ENCODE data around the gene AFP. TPM values are rescaled to one million over a fixed set of nuclear protein-coding genes. Genes with fewer than 3 reads are reported as not detected.

Gene AFP
- total RNA-seq (2021; fragmentation: NEBNext Ultra II Directional; extraction: Animal tissue kit (Norgen Biotek cat#: 25700)), result 9.9 and 10.4 TPM in 2 replicates
- 3.4 and 6.1 TPM in 2 replicates for polyA plus RNA-seq (2011; rRNA removed)
- 6.2 TPM for polyA plus RNA-seq (2011; cell fraction: cytosol; rRNA removed)
- polyA plus RNA-seq (2011; cell fraction: nucleus; rRNA removed), result 1.9 TPM
- 4.1 to 11.5 TPM (median 7.7 TPM) in 4 replicates for polyA plus RNA-seq (2012, experiment 1 of 2)
- polyA plus RNA-seq (2012, experiment 2 of 2), result 3.1 TPM
- 24.9 TPM for polyA plus RNA-seq (2013, experiment 1 of 2)
- 26.3 TPM for polyA plus RNA-seq (2013, experiment 2 of 2)
- polyA minus RNA-seq (2011; rRNA and poly(A)+ RNA removed), result 2.0 and 2.8 TPM in 2 replicates
- 3.3 TPM for polyA minus RNA-seq (2011; cell fraction: cytosol; rRNA and poly(A)+ RNA removed)
- polyA minus RNA-seq (2011; cell fraction: nucleus; rRNA and poly(A)+ RNA removed), result 2.3 TPM
- long read RNA-seq, experiment 1, transcript AFP-204 (5 exons, 728 nt), result major isoform, 7 of 13 reads
- long read RNA-seq, experiment 1, partial matches to known transcripts, result 3 of 13 reads
- long read RNA-seq, experiment 1, other reads (novel, unspliced or antisense), result 2 of 13 reads
- long read RNA-seq, experiment 2, result 0 reads

DNA sequence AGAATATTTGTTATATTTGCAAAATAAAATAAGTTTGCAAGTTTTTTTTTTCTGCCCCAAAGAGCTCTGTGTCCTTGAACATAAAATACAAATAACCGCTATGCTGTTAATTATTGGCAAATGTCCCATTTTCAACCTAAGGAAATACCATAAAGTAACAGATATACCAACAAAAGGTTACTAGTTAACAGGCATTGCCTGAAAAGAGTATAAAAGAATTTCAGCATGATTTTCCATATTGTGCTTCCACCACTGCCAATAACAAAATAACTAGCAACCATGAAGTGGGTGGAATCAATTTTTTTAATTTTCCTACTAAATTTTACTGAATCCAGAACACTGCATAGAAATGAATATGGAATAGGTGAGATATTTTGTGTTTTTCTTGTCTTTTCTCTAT lies at the start of gene AFP:
AFP (plus strand) TSS at position 238 of the 400 bp plus-strand sequence; CDS start at position 280, 42 bp downstream.
- Histone ChIP-seq H2BK15ac (ENCODE audit: low read length) (no peak within 1 kb of the TSS), H3K18ac (ENCODE audit: extremely low read depth, low read length) (no peak within 1 kb of the TSS), H3K27ac (ENCODE audit: low read depth, low read length) (no peak within 1 kb of the TSS), H3K4me3 (ENCODE audit: extremely low read depth in 1 of 4, insufficient read depth in 2 of 4, low read depth in 3 of 4, low read length in 4 of 4) (no peak within 1 kb of the TSS), H3K14ac (ENCODE audit: insufficient read length) (no peak within 1 kb of the TSS), H3K79me2 (ENCODE audit: control insufficient read depth in 1 of 2, insufficient read depth in 2 of 2, low read length in 2 of 2) (no peaks in the 10 kb centered on the region), H3K9ac (replicated peaks in 1 of 4; ENCODE audit: extremely low read depth in 1 of 4, low read depth in 3 of 4, low read length in 3 of 4) (no peak within 1 kb of the TSS), H3K4me2 (ENCODE audit: insufficient read depth in 1 of 2, low read depth in 2 of 2, low read length in 2 of 2) (no peak within 1 kb of the TSS), H2BK120ac (replicated peaks; ENCODE audit: low read depth, low read length) (no peak within 1 kb of the TSS), H4K5ac (ENCODE audit: insufficient read length, low read depth, low read length) (no peak within 1 kb of the TSS), H3K79me1 (ENCODE audit: low read depth, low read length) (no peaks in the 10 kb centered on the region), H3K4ac (replicated peaks; ENCODE audit: insufficient read length, low read depth, low read length) (no peak within 1 kb of the TSS), H2BK12ac (ENCODE audit: low read depth, low read length) (no peak within 1 kb of the TSS), H3K23me2 (ENCODE audit: low read depth, low read length) (no peaks in the 10 kb centered on the region), H2AK5ac (ENCODE audit: low read depth, low read length) (no peak within 1 kb of the TSS), H3K9me3 (ENCODE audit: insufficient read depth in 2 of 2, low read depth in 1 of 2, low read length in 1 of 2) (no peaks in the 10 kb centered on the region), H2BK5ac (ENCODE audit: low read depth, low read length) (no peak within 1 kb of the TSS), H3K27me3 (replicated peaks in 1 of 4; ENCODE audit: control insufficient read depth in 3 of 4, extremely low read depth in 1 of 4, insufficient read depth in 3 of 4, low read length in 3 of 4) (no peaks in the 10 kb centered on the region), H4K8ac (ENCODE audit: extremely low read depth, insufficient read depth, low read length) (no peak within 1 kb of the TSS), H4K91ac (replicated peaks; ENCODE audit: insufficient read length, low read length) (no peak within 1 kb of the TSS), H3K36me3 (ENCODE audit: control insufficient read depth in 2 of 4, insufficient read depth in 4 of 4, low read length in 3 of 4) (no peaks in the 10 kb centered on the region), H3K23ac (ENCODE audit: insufficient read length) (no peak within 1 kb of the TSS), H2AFZ (ENCODE audit: low read length) (no peak within 1 kb of the TSS), H4K20me1 (replicated peaks in 1 of 2; ENCODE audit: control insufficient read depth in 1 of 2, insufficient read depth in 2 of 2, low read length in 2 of 2) (no peaks in the 10 kb centered on the region), H2BK20ac (ENCODE audit: low read length) (no peak within 1 kb of the TSS), H3K56ac (replicated peaks; ENCODE audit: insufficient read length, low read depth, low read length) (no peak within 1 kb of the TSS), H3K4me1 (replicated peaks in 1 of 4; ENCODE audit: control insufficient read depth in 3 of 4, insufficient read depth in 4 of 4, low read length in 3 of 4) (no peaks in the 10 kb centered on the region)
- DNase-seq (ENCODE audit: low read depth in 1 of 2, low spot score in 2 of 2) (no peak), FAIRE-seq (no peak)
- CTCF ChIA-PET (ENCODE audit: partially characterized antibody), result interaction anchor here (0.8 to 6.9 kb wide), 7 partner anchors 10 to 218 kb away, joined by 3 to 83 read pairs (median 5); no protein-coding TSS in a partner anchor
- POLR2A ChIA-PET (ENCODE audit: partially characterized antibody), result no interaction called here
- WGBS, 2 experiments (ENCODE audit: extremely low coverage in 1 of 2, insufficient coverage in 1 of 2, insufficient read length in 1 of 2, insufficient replicate concordance in 2 of 2, low coverage in 1 of 2, low lambda C conversion rate in 2 of 2, missing lambda C conversion rate in 1 of 2), result 100% methylated on average over 1 of the region's 1 CpG; no CpG with 5 or more reads in 1 of the 2 experiments
- TF ChIP-seq CBX5 (IDR thresholded peaks at IDR 0.05; ENCODE audit: low read depth, low read length), result no peak
